ENCODE measurements around the gene RSKR. TPM values are rescaled to one million over a fixed set of nuclear protein-coding genes. Genes with fewer than 3 reads are reported as not detected.
"Not testable (repeated sequence)": the region's sequence is repeated elsewhere in the genome, so short reads cannot be mapped to it uniquely, and the experiment has no call there.

The RSKR gene
- total RNA-seq, 1 donor from 2014 or later, result 16.5 TPM

- no peak for DNase-seq
Observed at GRCh38 chr17:28577466-28577824, 36.5 kb downstream of the RSKR start.

DNA sequence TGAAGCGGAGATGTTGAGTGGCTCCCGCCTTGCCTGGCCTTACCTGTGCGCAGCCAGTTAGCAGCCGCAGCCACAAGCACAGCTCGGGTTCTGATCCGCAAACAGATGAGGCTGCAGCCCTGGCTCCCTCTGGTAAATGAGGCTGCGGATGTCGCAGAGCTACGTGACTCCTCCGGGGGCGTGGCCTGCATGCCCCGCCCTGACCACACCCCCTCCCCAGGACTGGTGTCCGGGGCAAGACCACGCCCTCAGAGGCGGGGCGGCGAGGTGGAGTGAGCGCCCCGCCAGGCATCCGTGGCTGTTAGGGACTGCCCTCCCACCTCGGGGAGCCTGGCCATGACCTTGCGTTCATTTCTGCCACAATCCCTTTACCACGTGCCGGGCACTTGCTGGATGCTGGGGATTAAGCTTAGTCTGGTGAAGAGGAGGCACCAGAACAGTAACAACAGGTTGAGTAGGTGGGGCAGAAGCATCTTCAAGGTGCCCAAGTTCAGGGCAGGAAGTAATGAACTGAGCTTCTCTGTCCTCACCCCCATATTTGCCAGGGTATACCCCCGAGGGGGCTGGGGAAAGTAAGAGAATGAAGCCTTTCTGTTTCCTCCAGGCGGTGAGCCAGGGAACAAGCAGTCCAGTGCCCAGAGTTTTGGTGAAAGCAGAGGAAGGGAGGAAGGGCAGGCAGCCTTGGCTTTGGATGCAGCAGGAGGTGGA, 37.1 kb downstream of the RSKR start, which contains the start of gene ALDOC:
Gene ALDOC (minus strand): TSS at position 138 of the 708 bp plus-strand sequence. CDS start 1,363 bp downstream, outside the sequence.
- DNase-seq, result peak; percentile 95

DNA sequence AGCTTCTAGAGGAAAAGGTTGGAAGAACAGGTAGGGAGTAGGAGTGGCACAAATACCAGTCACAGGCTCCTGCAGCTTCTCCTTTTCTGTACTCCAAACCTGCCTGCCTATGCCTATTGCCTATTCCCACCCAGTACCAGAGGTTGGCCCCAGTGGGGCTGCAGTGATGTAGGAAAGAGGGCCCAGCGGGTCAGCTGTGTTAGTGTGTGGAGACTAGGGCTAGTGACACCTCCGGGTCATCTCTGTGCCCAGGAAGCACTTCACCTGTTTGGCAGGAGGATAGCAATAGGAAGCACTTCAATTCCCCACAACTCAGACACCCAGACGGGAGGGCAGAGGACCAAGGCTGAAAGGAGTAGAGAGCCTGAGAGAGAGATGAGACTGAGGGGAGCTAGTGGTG, 38.0 kb downstream of the RSKR start:
- DNase-seq, result not testable (repeated sequence)

- DNase-seq, result peak; percentile 16
Observed at GRCh38 chr17:28575126-28575795, 38.7 kb downstream of the RSKR start.

DNA sequence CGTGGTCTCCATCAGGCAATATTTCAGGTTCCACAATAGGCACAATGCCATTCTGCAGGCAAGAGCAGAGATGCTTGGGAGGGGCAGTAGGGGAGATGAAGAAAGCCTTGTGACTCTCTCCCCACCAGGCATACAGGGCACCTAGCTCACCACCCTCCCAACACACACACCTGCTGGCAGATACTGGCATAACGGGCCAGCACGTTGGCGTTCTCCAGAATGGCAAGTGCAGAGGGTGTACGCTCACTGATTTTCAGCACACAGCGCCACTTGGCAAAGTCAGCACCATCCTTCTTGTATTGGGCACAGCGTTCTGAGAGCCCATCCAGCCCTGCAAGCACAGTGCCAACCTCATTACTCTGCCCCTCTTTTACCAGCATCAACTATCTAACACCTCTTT, 39.5 kb downstream of the RSKR start:
- DNase-seq, result no peak

DNA sequence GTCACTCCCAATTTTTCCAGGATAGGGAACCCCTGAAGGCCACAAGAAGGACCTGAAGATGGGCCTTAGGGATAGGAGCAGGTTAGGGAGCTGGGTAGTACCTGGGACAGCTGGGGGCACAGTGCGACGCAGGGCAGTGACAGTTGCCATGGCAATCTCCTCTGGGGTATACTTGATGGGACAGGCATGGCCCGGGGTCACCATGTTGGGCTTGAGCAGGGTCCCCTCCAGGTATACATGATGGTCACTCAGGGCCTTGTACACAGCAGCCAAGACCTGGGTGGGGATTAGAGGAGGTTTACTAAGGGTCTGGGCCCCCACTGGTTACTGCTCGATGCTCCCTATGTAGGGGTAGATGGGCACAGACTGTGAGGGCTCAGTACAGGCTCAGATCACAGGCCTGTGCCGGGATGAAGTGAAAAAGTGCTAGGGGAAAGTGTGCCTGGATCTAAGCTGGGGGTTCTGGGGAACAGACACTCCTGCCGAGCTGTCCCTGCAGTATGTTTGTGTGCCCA, 40.0 kb downstream of the RSKR start:
- DNase-seq, result no peak

DNA sequence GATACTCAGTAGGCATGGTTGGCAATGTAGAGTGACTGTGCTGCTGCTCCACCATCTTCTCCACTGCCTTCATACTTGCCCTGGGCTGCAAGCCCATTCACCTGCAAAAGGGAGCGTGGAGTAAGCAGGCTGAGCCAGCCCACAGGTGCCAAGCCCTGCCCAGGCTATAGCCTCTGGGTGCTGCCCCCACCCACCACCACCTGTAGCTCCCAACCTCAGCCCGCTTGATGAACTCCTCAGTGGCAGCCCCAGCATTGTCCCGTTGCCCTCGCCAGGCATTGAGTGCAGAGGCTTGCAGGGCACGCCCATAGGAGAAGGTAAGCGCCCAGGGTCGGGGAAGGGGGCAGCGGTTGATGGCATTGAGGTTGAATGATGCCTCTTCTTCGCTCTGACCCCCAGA, 40.5 kb downstream of the RSKR start:
- no peak for DNase-seq

DNA sequence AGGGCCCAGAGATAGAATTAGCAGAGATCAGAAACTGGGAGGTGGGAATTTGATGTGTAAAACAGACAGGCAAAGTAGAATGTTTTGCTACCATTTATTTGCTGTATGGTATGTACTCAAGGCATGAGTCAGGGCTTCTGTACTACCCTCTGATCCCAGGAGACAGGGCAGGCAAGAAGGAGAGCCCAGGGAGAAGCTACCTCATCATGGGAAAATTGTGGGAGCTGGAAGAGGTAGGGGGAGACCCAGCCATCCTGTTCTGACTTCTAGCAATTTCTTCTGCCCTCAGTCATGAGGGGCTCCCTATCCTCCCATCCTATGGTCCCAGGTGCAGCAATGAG, 41.0 kb downstream of the RSKR start:
- DNase-seq, result no peak

GRCh38 chr17:28572259-28573039, 41.5 kb downstream of the RSKR start:
- no peak for DNase-seq

GRCh38 chr17:28571361-28572122, 42.4 kb downstream of the RSKR start, which contains the start of gene PIGS:
TSS of gene PIGS (minus strand) at chr17:28571524. CDS start at chr17:28571496, 28 bp downstream.
- peak; percentile 94 for DNase-seq

- DNase-seq, result peak; percentile 11
Observed at GRCh38 chr17:28570716-28571360, 43.1 kb downstream of the RSKR start.

DNA sequence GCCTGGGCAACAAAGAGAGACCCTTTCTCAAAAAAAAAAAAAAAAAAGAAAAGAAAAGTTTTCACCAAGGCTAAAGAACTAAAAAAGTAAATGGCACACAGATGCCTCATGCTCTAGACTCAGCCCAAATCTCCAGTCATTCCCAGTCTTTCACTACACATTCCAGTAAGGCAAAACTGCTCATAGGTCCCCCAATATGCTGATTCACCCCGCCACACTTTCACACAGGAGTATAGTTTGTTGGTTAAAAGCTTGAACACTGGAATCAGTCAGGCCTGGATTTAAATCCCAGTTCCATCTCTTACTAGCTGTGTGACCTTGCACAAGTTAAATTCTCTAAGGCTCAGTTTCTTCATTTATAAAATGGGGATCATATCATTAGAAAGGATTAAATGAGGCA, 44.5 kb downstream of the RSKR start:
- no peak for DNase-seq

DNA sequence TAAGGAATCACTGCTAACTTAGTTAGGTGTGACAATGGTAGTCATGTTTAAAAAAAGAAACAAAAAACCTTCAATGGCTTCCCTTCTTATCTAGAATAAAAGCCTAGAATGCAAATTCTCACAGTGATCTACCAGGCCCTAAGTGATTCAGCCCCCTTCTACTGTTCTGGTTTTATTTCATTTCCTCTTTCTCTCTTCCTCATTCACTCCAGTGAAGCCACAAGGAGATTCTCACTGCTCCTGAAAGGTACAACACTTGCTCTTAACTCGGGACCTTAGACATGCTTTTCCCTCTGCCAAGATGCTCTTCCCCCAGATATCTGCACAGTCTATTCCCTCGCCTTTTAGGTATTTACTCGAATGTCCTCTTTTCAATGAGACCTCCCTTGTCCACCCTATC, 46.4 kb downstream of the RSKR start:
- no peak for DNase-seq

GRCh38 chr17:28563475-28563874, 50.5 kb downstream of the RSKR start:
- no peak for DNase-seq

Other genes starting within 250 kb of the RSKR start
- gene SEBOX, start 249.0 kb downstream of the RSKR start, total RNA-seq, result not detected
- gene VTN, start 243.9 kb downstream of the RSKR start, total RNA-seq, result 0.31 TPM
- gene SARM1, start 242.5 kb downstream of the RSKR start, total RNA-seq, result 17.8 TPM
- 21.1 TPM for gene SLC46A1, start 208.0 kb downstream of the RSKR start, total RNA-seq
- not detected for gene SLC13A2, start 140.5 kb downstream of the RSKR start, total RNA-seq
- gene FOXN1, start 107.8 kb downstream of the RSKR start, total RNA-seq, result not detected
- gene UNC119, start 61.6 kb downstream of the RSKR start, total RNA-seq, result 31.5 TPM
- 12.8 TPM for gene PIGS, start 42.7 kb downstream of the RSKR start, total RNA-seq
- gene ALDOC, start 37.3 kb downstream of the RSKR start, total RNA-seq, result 78.1 TPM
- 4.7 TPM for gene SPAG5, start 15.2 kb downstream of the RSKR start, total RNA-seq
- gene BLTP2, start 31.0 kb upstream of the RSKR start, total RNA-seq, result 83.8 TPM
- 33.5 TPM for gene SDF2, start 47.7 kb upstream of the RSKR start, total RNA-seq
- gene SUPT6H, start 48.0 kb upstream of the RSKR start, total RNA-seq, result 32.3 TPM
- 3.3 TPM for gene PROCA1, start 97.7 kb upstream of the RSKR start, total RNA-seq
- 10.6 TPM for gene RAB34, start 103.7 kb upstream of the RSKR start, total RNA-seq
- gene RPL23A, start 105.8 kb upstream of the RSKR start, total RNA-seq, result 414 TPM
- not detected for gene TLCD1, start 112.0 kb upstream of the RSKR start, total RNA-seq
- gene NEK8, start 114.6 kb upstream of the RSKR start, total RNA-seq, result 0.62 TPM
- gene TRAF4, start 129.8 kb upstream of the RSKR start, total RNA-seq, result 35.6 TPM
- gene FAM222B, start 228.6 kb upstream of the RSKR start, total RNA-seq, result 2.7 TPM
- gene ERAL1, start 240.8 kb upstream of the RSKR start, total RNA-seq, result 21.8 TPM